B cell (primary cell): ENCODE results near the gene SLC43A1. TPM values are rescaled to one million over a fixed set of nuclear protein-coding genes. Genes with fewer than 3 reads are reported as not detected.

Source experiments
- ATAC-seq: fragments of 200-7000 bp; cut with Tn5 transposase; one replicate; pipeline ENCODE4 v1.10.0; 2021; ENCODE audit warnings: low read depth, mild to moderate bottlenecking, moderate number of reproducible peaks, moderate library complexity
- CTCF ChIA-PET: fragments of 350-600 bp; sonication (Branson Sonifier 250); formaldehyde crosslinking; loops from one replicate; lab custom pipeline; 2021; ENCODE audit warnings: antibody characterized with exemption, inconsistent platforms; lab: Charles Lee
- POLR2A ChIA-PET: fragments of 350-600 bp; sonication (Branson Sonifier 250); formaldehyde crosslinking; loops from one replicate; lab custom pipeline; 2021; ENCODE audit warnings: antibody characterized with exemption; lab: Charles Lee
- DNase-seq: peaks from one replicate; pipeline ENCODE4 v3.0.0; 2013
- H2AFZ ChIP-seq: 2 replicates; pipeline ENCODE4 v1.6.1; 2012; ENCODE audit warnings: mild to moderate bottlenecking, low read depth, low read length; ENCODE audit not compliant: insufficient read depth, poor library complexity, severe bottlenecking
- H3K27ac ChIP-seq, 2 donors: 1 replicate in 1 of 2; 2 replicates in 1 of 2; pipeline ENCODE4 v1.5.1; 2012 to 2013; ENCODE audit warnings: low read length in 2 of 2, mild to moderate bottlenecking in 2 of 2, moderate library complexity in 1 of 2
- H3K27me3 ChIP-seq, 4 experiments: fragments of 200-600 bp in 1 of 4; sonication (generic) in 1 of 4; replicated peaks in 1 of 4; 1 replicate in 2 of 4; 2 replicates in 2 of 4; pipeline versions ENCODE4 v1.6.1 to v1.7.0; 2013 to 2016; ENCODE audit warnings: low read length in 3 of 4, mild to moderate bottlenecking in 2 of 4, mixed read lengths in 1 of 4, moderate library complexity in 1 of 4; ENCODE audit not compliant: insufficient read depth in 4 of 4, control insufficient read depth in 3 of 4; ENCODE audit errors: control extremely low read depth in 1 of 4
- H3K36me3 ChIP-seq, 2 experiments: replicated peaks in 1 of 2; 1 replicate in 1 of 2; 2 replicates in 1 of 2; pipeline versions ENCODE4 v1.6.1 to v1.7.1; 2013; ENCODE audit warnings: low read length in 1 of 2; ENCODE audit not compliant: insufficient read depth in 2 of 2, control insufficient read depth in 1 of 2; ENCODE audit errors: control extremely low read depth in 1 of 2, extremely low read depth in 1 of 2
- H3K4me1 ChIP-seq, 2 donors: fragments of 200-600 bp in 1 of 2; sonication (generic) in 1 of 2; 1 replicate in 1 of 2; 2 replicates in 1 of 2; pipeline versions ENCODE4 v1.5.1 to v1.6.1; 2013 to 2017; ENCODE audit warnings: low read length in 2 of 2; ENCODE audit not compliant: control insufficient read depth in 2 of 2, insufficient read depth in 2 of 2
- H3K4me2 ChIP-seq: replicated peaks from 2 replicates; pipeline ENCODE3; 2012; ENCODE audit warnings: mild to moderate bottlenecking, low read depth, low read length; ENCODE audit not compliant: poor library complexity, severe bottlenecking
- H3K4me3 ChIP-seq, 5 experiments: fragments of 200-600 bp in 1 of 5; sonication (generic) in 1 of 5; 1 replicate in 3 of 5; 2 replicates in 2 of 5; pipeline versions ENCODE4 v1.5.1 to v1.7.0; 2011 to 2016; ENCODE audit warnings: low read length in 4 of 5, mild to moderate bottlenecking in 4 of 5, low read depth in 2 of 5, control low read depth in 1 of 5, moderate library complexity in 1 of 5; ENCODE audit not compliant: insufficient read depth in 1 of 5; ENCODE audit errors: control extremely low read depth in 1 of 5, extremely low read depth in 1 of 5
- H3K79me2 ChIP-seq: fragments of 200-600 bp; sonication (generic); one replicate; pipeline ENCODE4 v1.6.0; 2016; ENCODE audit warnings: low read length; ENCODE audit not compliant: control insufficient read depth, insufficient read depth
- H3K9ac ChIP-seq: fragments of 200-600 bp; sonication (generic); 2 replicates; pipeline ENCODE4 v1.6.1; 2017; ENCODE audit warnings: mild to moderate bottlenecking, low read length, moderate library complexity
- H3K9me3 ChIP-seq, 3 donors: one replicate each; pipeline versions ENCODE4 v1.6.1 to v1.7.1; 2013; ENCODE audit warnings: low read length in 2 of 3; ENCODE audit not compliant: control insufficient read depth in 2 of 3, insufficient read depth in 1 of 3; ENCODE audit errors: control extremely low read depth in 1 of 3
- H4K20me1 ChIP-seq: 2 replicates; pipeline ENCODE4 v1.6.0; 2012; ENCODE audit warnings: mild to moderate bottlenecking, low read length; ENCODE audit not compliant: insufficient read depth, control insufficient read depth, poor library complexity, severe bottlenecking
- H3K27ac Mint-ChIP-seq: one replicate; pipeline ENCODE4 v1.8.0; 2021; ENCODE audit warnings: mixed read lengths
- H3K27me3 Mint-ChIP-seq: one replicate; pipeline ENCODE4 v1.8.0; 2021; ENCODE audit warnings: mixed read lengths
- H3K4me1 Mint-ChIP-seq: one replicate; pipeline ENCODE4 v1.8.0; 2021; ENCODE audit warnings: mixed read lengths
- H3K4me3 Mint-ChIP-seq: one replicate; pipeline ENCODE4 v1.8.0; 2021; ENCODE audit warnings: mixed read lengths
- H3K9me3 Mint-ChIP-seq: one replicate; pipeline ENCODE4 v1.8.0; 2022; ENCODE audit warnings: mixed read lengths; ENCODE audit not compliant: insufficient read depth
- EZH2 ChIP-seq: IDR thresholded peaks from 2 replicates; pipeline ENCODE4 v1.6.1; 2012; ENCODE audit warnings: borderline replicate concordance, low read depth, mild to moderate bottlenecking, moderate library complexity, low read length; ENCODE audit not compliant: insufficient read depth, poor library complexity, severe bottlenecking
- WGBS: methylation state at CpG from one replicate; pipeline ENCODE4 v1.1.5; 2013; ENCODE audit warnings: missing lambda C conversion rate; ENCODE audit not compliant: insufficient coverage; 5-methylcytosine and 5-hydroxymethylcytosine counted together
- intact Hi-C: fragments of 100-400 bp; cut with micrococcal nuclease; formaldehyde crosslinking; loops from one replicate; pipeline ENCODE4 v1.10.0; 2022
- polyA plus RNA-seq: library from polyadenylated mRNA; depleted of rRNA; stranded (reverse); fragments of >200 nt; gene quantifications from 2 replicates; pipeline ENCODE4 v1.2.3, GENCODE V29; 2012
- total RNA-seq, 2 donors: library from RNA; stranded (reverse); fragments of 120-200 nt in 1 of 2; gene quantifications; 1 replicate in 1 of 2; 2 replicates in 1 of 2; pipeline versions ENCODE4 v1.2.3 to v1.2.4, GENCODE V29; 2013 to 2022
- TF ChIP-seq, protein P1 (sequence below): fragments of 200-600 bp; IDR thresholded peaks from one replicate; pipeline ENCODE4 v1.8.0; 2022; ENCODE audit warnings: antibody characterized with exemption, mild to moderate bottlenecking

The SLC43A1 gene
- total and polyA plus RNA-seq, 2 donors (not counting 1 experiment from before 2014, with no cell fraction given) = 3.7 to 6.4 TPM

DNA sequence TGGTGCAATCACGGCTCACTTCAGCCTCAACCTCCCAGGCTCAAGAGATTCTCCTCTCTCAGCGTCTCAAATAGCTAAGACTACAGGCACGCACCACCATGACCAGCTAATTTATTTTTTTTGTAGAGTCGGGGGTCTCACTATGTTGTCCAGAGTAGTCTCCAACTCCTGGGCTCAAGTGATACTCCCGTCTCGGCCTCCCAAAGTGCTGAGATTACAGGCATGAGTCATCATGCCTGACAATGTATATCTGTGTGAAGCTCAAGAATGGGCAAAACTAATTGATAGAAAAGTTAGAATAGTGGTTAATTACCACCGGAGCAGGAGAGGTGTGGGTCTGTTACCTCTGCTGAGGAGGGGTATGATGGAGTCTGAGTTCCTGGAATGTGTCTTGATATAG, 79.5 kb downstream of the SLC43A1 start:
- Histone ChIP-seq H3K9ac (no peak overlapping the region), H3K4me1 (no peaks in the 10 kb centered on the region), H4K20me1 (no peaks in the 10 kb centered on the region), H3K27me3 (no peaks in the 10 kb centered on the region), H3K27ac (no peak overlapping the region), H3K9me3 (no peaks in the 10 kb centered on the region), H3K4me2 (no peak overlapping the region), H3K4me3 (no peak overlapping the region), H3K36me3 (no peaks in the 10 kb centered on the region), H2AFZ (no peak overlapping the region), H3K79me2 (no peaks in the 10 kb centered on the region)
- intact Hi-C loops = no loop called here
- H3K27me3 Mint-ChIP-seq = peaks cover 6% of the 10 kb centered on the region
- DNase-seq (no peak), ATAC-seq (no peak)
- no peaks in the 10 kb centered on the region for H3K9me3 Mint-ChIP-seq
- ChIA-PET POLR2A (no interaction called here), CTCF (interaction anchor here (1.0 to 1.9 kb wide), 3 partner anchors 8 to 91 kb away, joined by 3 to 6 read pairs (median 6); no protein-coding TSS in a partner anchor)
- no peak for TF ChIP-seq EZH2
- TF ChIP-seq, protein P1, sequence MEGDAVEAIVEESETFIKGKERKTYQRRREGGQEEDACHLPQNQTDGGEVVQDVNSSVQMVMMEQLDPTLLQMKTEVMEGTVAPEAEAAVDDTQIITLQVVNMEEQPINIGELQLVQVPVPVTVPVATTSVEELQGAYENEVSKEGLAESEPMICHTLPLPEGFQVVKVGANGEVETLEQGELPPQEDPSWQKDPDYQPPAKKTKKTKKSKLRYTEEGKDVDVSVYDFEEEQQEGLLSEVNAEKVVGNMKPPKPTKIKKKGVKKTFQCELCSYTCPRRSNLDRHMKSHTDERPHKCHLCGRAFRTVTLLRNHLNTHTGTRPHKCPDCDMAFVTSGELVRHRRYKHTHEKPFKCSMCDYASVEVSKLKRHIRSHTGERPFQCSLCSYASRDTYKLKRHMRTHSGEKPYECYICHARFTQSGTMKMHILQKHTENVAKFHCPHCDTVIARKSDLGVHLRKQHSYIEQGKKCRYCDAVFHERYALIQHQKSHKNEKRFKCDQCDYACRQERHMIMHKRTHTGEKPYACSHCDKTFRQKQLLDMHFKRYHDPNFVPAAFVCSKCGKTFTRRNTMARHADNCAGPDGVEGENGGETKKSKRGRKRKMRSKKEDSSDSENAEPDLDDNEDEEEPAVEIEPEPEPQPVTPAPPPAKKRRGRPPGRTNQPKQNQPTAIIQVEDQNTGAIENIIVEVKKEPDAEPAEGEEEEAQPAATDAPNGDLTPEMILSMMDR = no peak
- H3K4me1 Mint-ChIP-seq = no peaks in the 10 kb centered on the region
- no peak overlapping the region for H3K4me3 Mint-ChIP-seq
- no peak overlapping the region for H3K27ac Mint-ChIP-seq
- 97% methylated on average over 5 of the region's 7 CpGs for WGBS

DNA sequence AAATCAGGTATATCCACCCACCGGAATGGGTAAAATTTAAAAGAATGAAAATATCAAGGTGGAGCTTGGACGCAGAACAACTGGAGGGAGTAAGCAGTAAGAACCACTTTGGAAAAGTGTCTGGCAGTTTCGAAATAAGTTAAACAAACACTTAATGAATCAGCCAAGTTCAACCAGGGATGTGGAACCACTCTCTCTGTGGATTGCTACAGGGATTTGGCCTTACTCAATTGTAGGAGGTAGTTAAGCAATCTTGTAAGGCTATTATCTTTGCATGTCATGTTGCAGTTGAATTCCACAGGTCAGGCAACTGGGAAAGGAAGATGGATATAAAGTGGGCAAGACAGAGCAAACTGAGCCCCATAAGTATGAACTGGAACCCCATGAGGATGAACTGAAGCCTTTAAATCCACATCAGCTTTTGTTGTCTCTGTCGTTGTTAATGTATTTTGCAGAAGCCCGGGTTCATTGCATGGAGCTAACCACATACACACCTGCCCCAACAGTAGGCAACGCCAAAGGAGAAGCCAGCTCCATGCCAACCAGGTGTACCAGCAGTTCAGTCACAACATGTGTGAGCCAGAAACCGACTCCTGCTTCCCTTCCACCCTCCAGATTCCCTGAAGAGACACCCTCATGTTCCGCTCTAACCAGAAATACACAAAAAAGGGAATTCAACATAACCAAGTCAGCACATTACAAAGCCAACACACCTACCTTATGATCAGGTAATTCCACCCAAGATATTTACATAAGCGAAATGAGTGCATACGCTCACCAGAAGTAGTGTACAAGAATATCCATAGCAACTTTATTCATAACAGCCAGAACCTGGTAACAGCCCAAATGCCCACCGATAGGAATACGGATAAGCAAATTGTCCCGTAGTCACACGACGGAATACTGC, 80.6 kb downstream of the SLC43A1 start:
- no peaks in the 10 kb centered on the region for H3K9me3 Mint-ChIP-seq
- H2AFZ ChIP-seq = no peak overlapping the region
- H3K9me3 ChIP-seq = no peaks in the 10 kb centered on the region
- intact Hi-C loops = no loop called here
- H4K20me1 ChIP-seq = no peaks in the 10 kb centered on the region
- no peaks in the 10 kb centered on the region for H3K36me3 ChIP-seq
- H3K27ac ChIP-seq = no peak overlapping the region
- no peak overlapping the region for H3K4me3 Mint-ChIP-seq
- peaks cover 6% of the 10 kb centered on the region for H3K27me3 Mint-ChIP-seq
- no peaks in the 10 kb centered on the region for H3K4me1 ChIP-seq
- H3K27ac Mint-ChIP-seq = no peak overlapping the region
- no peak overlapping the region for H3K9ac ChIP-seq
- no peaks in the 10 kb centered on the region for H3K27me3 ChIP-seq
- ATAC-seq (no peak), DNase-seq (no peak)
- H3K4me2 ChIP-seq = no peak overlapping the region
- WGBS = 85% methylated on average over 8 of the region's 15 CpGs
- H3K4me3 ChIP-seq = no peak overlapping the region
- no peaks in the 10 kb centered on the region for H3K79me2 ChIP-seq
- H3K4me1 Mint-ChIP-seq = no peaks in the 10 kb centered on the region
- CTCF ChIA-PET = no interaction called here
- TF ChIP-seq, protein P1 = no peak
- no peak for TF ChIP-seq EZH2
- POLR2A ChIA-PET = no interaction called here
